Activated CD8-positive, alpha-beta memory T cell treated with anti-CD3 and anti-CD28 coated beads for 36 hours (primary cell): ENCODE data around the gene TMEM61. TPM values are rescaled to one million over a fixed set of nuclear protein-coding genes. Genes with fewer than 3 reads are reported as not detected.

ENCODE experiments used
- CTCF ChIA-PET: fragments of 350-600 bp; sonication (Branson Sonifier 250); formaldehyde crosslinking; loops from one replicate; lab custom pipeline; 2021; ENCODE audit warnings: antibody characterized with exemption; lab: Charles Lee
- POLR2A ChIA-PET: fragments of 350-600 bp; sonication (Branson Sonifier 250); formaldehyde crosslinking; loops from one replicate; lab custom pipeline; 2021; ENCODE audit warnings: antibody characterized with exemption; lab: Charles Lee
- total RNA-seq, 2 experiments: library from RNA; stranded (reverse); gene quantifications; one replicate each; pipeline ENCODE4 v1.2.3, GENCODE V29; 2021

TMEM61 gene
- total RNA-seq, 2 experiments from 2014 or later: not detected

DNA sequence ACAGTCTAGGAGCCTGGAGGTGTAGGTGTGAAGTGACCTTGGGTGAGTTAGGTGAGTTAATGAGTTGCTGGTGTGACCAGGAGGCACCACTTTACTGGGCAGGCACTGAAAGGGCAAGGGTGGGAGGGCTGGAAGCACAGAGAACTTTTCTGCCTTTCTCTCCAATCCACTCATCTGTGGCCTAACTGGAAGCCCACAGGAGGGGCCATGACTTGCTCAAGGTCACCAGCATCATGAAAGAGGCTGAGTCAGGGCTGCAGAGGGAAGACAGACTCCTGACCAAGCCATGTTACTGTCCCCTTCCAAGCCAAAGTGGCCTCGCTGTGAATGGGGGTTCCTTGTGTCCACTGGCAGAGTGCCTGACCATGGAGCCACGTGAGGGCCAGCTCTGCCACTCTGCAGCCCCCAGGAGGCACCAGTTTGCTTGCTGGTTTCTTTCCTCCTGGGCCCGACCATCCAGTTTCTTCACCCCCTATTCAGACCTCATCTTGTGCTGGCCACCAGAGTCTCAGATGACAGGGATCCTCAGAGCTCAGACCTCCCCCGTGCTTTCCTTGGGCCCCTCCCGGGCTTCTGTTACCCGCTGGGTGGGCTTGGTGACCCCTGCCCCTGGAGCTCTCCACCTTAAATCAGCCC lies 14.0 kb downstream of the TMEM61 start:
- CTCF ChIA-PET: interaction anchor here (5.0 kb wide), 1 partner anchor 46 kb away, joined by 98 read pairs; no protein-coding TSS in a partner anchor
- POLR2A ChIA-PET: no interaction called here

GRCh38 chr1:54995013-54995760 lies 14.8 kb downstream of the TMEM61 start:
- POLR2A ChIA-PET: interaction anchor here (1.7 kb wide), 1 partner anchor 45 kb away, joined by 7 read pairs; no protein-coding TSS in a partner anchor
- CTCF ChIA-PET: interaction anchor here (1.4 to 5.0 kb wide), 8 partner anchors 9 to 54 kb away, joined by 3 to 98 read pairs (median 7); no protein-coding TSS in a partner anchor

- ChIA-PET POLR2A (interaction anchor here (1.7 kb wide), 1 partner anchor 45 kb away, joined by 7 read pairs; no protein-coding TSS in a partner anchor), CTCF (interaction anchor here (0.8 to 5.0 kb wide), 13 partner anchors 9 to 194 kb away, joined by 3 to 98 read pairs (median 4); partner anchors contain the start of gene TTC22)
Measured at GRCh38 chr1:54995835-54996234, 15.4 kb downstream of the TMEM61 start.

GRCh38 chr1:54996359-54996868 lies 16.0 kb downstream of the TMEM61 start:
- POLR2A ChIA-PET: interaction anchor here (1.7 kb wide), 1 partner anchor 46 kb away, joined by 7 read pairs; no protein-coding TSS in a partner anchor

GRCh38 chr1:54996869-54997710 lies 16.7 kb downstream of the TMEM61 start:
- CTCF ChIA-PET: interaction anchor here (0.7 to 5.0 kb wide), 11 partner anchors 8 to 632 kb away, joined by 3 to 98 read pairs (median 5); no protein-coding TSS in a partner anchor
- POLR2A ChIA-PET: interaction anchor here (1.7 kb wide), 1 partner anchor 46 kb away, joined by 7 read pairs; no protein-coding TSS in a partner anchor

More at GRCh38 chr1:54996359-54996868, 16.0 kb downstream of the TMEM61 start:
- CTCF ChIA-PET: interaction anchor here (0.7 to 5.0 kb wide), 14 partner anchors 9 to 631 kb away, joined by 3 to 98 read pairs (median 4); partner anchors contain the start of gene TTC22

DNA sequence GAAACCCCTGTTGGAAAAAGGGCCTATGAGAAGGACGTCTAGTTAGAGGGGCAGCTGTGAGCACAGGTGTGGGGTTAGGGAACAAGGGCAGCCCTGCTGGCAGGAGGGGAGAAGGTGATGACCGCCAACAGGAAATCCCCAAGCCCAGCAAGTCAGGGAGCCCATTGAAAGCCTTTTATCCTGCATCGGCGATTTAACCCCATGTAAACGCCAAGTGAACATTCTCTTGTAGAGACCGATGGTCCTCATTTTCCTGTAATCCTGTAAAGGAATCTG lies 17.2 kb downstream of the TMEM61 start:
- POLR2A ChIA-PET: no interaction called here
- CTCF ChIA-PET: interaction anchor here (5.0 kb wide), 1 partner anchor 49 kb away, joined by 98 read pairs; no protein-coding TSS in a partner anchor

GRCh38 chr1:54998100-54998499 lies 17.7 kb downstream of the TMEM61 start:
- CTCF ChIA-PET: interaction anchor here (1.0 to 5.0 kb wide), 2 partner anchors 24 to 50 kb away, joined by 3 to 98 read pairs; no protein-coding TSS in a partner anchor
- POLR2A ChIA-PET: no interaction called here

DNA sequence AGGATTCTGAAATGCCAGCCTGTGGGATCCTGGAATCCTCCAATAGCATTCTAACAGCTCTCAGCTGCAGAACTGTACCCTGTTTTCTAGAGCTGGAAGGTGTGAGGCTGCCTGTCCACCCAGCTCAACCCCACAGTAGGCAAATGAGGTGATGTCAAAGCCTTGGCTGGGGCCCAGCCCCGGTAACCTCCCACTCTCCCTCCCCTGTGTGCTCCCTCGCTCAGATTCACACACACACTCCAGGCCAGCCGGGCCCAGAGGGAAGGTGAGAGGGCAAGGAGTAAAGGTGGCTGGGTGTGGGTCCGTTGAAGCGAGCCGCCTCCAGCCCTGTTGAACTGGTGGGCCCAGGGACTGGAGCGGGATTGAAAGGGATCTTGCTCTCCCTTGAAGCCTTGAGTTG lies 18.2 kb downstream of the TMEM61 start, which contains the start of gene BSND:
TSS of gene BSND (plus strand) at position 257 of the 400 bp plus-strand sequence. CDS start 254 bp downstream, outside the sequence.
- POLR2A ChIA-PET: no interaction called here

GRCh38 chr1:55000110-55001085 lies 20.0 kb downstream of the TMEM61 start:
- POLR2A ChIA-PET: no interaction called here
- CTCF ChIA-PET: no interaction called here

More for the DNA sequence above, 18.2 kb downstream of the TMEM61 start, which contains the start of gene BSND:
- CTCF ChIA-PET: interaction anchor here (1.0 to 5.0 kb wide), 2 partner anchors 23 to 50 kb away, joined by 3 to 98 read pairs; no protein-coding TSS in a partner anchor

- CTCF ChIA-PET: interaction anchor here (0.7 to 1.6 kb wide), 3 partner anchors 21 to 56 kb away, joined by 3 to 6 read pairs (median 3); no protein-coding TSS in a partner anchor
- POLR2A ChIA-PET: no interaction called here
Measured at GRCh38 chr1:55001311-55001710, 20.9 kb downstream of the TMEM61 start.

GRCh38 chr1:55002686-55003085 lies 22.3 kb downstream of the TMEM61 start:
- CTCF ChIA-PET: interaction anchor here (1.6 kb wide), 1 partner anchor 19 kb away, joined by 6 read pairs; no protein-coding TSS in a partner anchor
- POLR2A ChIA-PET: no interaction called here

DNA sequence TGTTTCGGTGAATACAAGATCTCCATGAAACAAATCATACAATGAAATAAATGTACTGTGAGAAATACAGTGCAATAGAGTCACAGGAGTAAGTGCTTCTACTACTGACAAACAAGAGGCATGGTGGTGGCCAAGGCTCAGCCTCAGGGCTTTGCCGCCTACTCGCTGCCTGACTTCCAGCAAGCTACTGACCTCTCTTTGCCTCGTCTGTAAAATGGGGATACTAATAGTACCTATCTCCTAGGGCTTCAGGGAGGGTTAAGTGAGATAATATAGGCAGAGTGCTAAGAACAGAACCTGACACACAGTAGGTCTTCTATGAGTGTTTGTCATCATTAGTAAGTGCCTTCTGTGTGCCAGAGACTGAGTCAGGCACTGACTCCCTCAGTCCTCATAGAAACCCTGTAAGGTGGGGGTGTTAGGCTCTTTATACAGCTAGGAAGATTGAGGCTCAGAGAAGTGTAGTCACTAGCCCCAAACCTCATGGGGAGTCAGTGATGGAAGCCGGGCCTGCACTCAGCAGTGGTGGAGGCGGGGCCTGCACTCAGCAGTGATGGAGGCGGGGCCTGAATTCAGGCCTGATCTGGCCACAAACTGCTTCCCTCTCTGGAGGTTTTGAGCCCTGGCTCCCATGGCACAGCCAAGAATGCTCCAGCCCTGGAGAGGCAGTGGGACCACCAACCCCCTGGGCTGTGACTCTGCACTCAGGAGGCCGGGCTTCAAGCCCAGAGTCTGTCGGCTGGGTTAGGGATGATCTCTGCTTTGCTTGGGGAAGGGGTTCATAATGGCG lies 25.1 kb downstream of the TMEM61 start:
- CTCF ChIA-PET: interaction anchor here (0.9 kb wide), 1 partner anchor 9 kb away, joined by 3 read pairs; no protein-coding TSS in a partner anchor
- POLR2A ChIA-PET: no interaction called here

DNA sequence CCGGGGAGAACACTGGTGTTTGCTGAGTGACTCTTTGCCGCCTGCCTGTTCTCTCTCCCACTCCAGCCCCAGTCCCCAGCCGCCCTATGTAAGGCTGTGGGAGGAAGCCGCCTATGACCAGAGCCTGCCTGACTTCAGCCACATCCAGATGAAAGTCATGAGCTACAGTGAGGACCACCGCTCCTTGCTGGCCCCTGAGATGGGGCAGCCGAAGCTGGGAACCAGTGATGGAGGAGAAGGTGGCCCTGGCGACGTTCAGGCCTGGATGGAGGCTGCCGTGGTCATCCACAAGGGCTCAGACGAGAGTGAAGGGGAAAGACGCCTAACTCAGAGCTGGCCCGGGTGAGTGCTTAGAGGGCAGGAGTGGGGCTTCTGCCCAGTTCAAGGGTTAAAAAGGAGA lies 26.5 kb downstream of the TMEM61 start:
- ChIA-PET POLR2A (no interaction called here), CTCF (interaction anchor here (0.9 kb wide), 1 partner anchor 60 kb away, joined by 4 read pairs; no protein-coding TSS in a partner anchor)

DNA sequence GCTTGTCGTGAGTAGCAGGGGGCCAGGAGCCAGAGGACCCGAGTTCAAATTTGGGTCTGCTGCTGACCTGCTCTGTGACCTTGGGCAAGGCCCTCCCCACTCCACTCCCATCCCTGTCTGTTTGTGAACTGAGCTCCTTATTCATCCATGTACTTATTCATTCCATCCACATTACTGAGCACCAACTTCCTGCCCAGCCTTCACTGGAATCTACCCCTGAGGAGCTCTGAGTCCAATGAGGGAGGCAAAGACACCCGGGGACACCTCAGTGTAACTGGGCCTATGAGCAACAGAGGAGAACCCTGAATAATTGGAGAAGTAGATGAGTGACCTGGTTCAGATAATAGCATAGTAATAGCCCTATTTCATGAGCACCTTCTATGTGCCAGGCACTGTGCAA lies 27.2 kb downstream of the TMEM61 start:
- ChIA-PET CTCF (interaction anchor here (0.9 kb wide), 1 partner anchor 61 kb away, joined by 4 read pairs; no protein-coding TSS in a partner anchor), POLR2A (no interaction called here)

DNA sequence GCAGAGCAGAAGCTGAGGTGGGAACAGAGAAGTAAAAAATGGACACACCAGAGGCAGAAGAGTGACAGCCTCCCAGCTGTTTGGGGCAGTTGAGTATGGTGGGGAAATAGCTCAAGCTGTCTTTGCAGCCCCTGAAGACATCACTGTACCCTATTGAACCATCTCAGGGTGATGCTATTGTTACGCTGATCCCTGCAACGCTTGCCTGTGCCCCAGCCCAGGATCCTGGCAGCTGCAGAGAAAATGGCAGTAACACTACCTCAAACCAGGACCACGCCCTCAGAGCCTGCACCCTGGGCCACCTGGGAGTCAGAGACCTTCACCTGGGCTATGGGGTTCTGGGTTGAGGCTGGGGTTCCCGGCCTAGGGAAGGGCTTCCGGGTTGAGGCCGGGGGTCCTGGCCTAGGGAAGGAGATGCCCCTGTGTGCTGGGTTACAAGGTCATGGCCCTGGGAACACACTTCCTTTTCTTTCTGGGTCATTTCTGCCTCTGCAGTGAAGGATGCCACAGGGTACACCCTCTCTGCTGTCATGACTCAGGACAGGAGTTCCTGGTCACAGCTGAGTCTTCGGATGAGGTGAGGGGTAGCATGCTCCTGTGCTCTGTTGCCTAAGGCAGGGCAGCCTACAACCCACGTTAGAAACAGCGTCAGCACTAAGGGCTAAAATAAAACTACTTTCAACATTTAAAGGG lies 29.9 kb downstream of the TMEM61 start:
- CTCF ChIA-PET: interaction anchor here (1.6 kb wide), 1 partner anchor 14 kb away, joined by 4 read pairs; no protein-coding TSS in a partner anchor

GRCh38 chr1:55010887-55011217 lies 30.4 kb downstream of the TMEM61 start:
- ChIA-PET CTCF (no interaction called here), POLR2A (no interaction called here)

More for the DNA sequence above, 29.9 kb downstream of the TMEM61 start:
- POLR2A ChIA-PET: no interaction called here
